ENCODE data around the gene DDX1.

DNA sequence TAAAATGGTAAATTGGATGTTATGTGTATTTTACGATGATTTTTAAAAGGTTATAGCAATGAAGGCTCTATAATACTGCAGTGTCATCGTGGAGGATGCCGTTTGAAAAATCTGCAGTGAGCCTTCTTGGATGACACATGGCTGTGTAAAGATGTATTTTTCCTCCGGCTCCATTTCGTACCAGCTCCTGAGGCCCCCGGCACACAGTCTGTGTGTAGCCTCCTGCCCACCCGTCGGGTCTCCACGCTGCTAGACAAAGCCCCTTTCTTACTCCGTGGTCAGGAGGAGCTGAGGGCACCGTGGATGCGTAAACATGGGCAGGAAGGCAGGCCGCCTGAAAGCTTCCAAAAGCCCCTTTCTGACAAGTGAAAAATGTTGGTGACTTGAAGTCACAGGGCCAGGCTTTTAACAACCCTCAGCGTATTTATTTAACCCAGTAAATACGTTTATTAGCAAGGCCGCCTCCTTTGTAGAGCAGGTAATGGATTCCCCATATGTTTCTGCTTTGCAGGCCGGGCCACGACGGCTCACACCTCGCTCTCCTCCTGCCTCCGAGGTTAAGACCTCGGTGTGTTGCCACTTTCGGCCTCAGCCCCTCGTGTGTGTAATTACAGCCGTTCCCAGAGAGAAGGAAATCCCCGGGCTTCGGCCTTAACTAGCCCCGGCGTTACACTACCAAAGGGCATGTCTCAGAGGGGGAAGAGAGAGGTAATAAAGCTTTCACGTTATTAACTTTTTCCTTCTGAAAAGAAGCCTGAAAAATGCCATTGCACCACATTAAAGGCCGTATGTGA, 72.8 kb downstream of the DDX1 start:
- no peak for TF ChIP-seq POLR2AphosphoS5 (IDR thresholded peaks at IDR 0.05)
- TF ChIP-seq, protein P1, sequence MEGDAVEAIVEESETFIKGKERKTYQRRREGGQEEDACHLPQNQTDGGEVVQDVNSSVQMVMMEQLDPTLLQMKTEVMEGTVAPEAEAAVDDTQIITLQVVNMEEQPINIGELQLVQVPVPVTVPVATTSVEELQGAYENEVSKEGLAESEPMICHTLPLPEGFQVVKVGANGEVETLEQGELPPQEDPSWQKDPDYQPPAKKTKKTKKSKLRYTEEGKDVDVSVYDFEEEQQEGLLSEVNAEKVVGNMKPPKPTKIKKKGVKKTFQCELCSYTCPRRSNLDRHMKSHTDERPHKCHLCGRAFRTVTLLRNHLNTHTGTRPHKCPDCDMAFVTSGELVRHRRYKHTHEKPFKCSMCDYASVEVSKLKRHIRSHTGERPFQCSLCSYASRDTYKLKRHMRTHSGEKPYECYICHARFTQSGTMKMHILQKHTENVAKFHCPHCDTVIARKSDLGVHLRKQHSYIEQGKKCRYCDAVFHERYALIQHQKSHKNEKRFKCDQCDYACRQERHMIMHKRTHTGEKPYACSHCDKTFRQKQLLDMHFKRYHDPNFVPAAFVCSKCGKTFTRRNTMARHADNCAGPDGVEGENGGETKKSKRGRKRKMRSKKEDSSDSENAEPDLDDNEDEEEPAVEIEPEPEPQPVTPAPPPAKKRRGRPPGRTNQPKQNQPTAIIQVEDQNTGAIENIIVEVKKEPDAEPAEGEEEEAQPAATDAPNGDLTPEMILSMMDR (IDR thresholded peaks at IDR 0.05) = no peak

Data from breast epithelium (tissue), 3 donors.